ENCODE data around the gene TMEM178B. TPM values are rescaled to one million over a fixed set of nuclear protein-coding genes. Genes with fewer than 3 reads are reported as not detected.

The TMEM178B gene
- total and polyA plus RNA-seq, 9 of the 15 experiments (the other 6 are each of a cell fraction or from before 2014, with no cell fraction given), result under 0.01 to 0.03 (median 0.01) TPM; not detected in 5

- Histone ChIP-seq H3K79me2 (ENCODE audit: control insufficient read depth, insufficient read depth, low read length) (no peaks in the 10 kb centered on the region), H2AFZ (ENCODE audit: low read depth, low read length) (no peak overlapping the region), H3K27ac (ENCODE audit: extremely low read depth, low read depth, low read length) (no peak overlapping the region), H3K4me2 (ENCODE audit: insufficient read depth, low read length) (no peak overlapping the region), H3K9me1 (ENCODE audit: control insufficient read depth, insufficient read depth, low read length) (no peaks in the 10 kb centered on the region), H3K4me3 (no peak overlapping the region), H3K27me3 (ENCODE audit: control insufficient read depth in 2 of 2, insufficient read depth in 2 of 2, low read length in 2 of 2) (peaks cover 6 to 13% of the 10 kb centered on the region in 2 experiments; a peak in 3 of 5 replicates), H3K9ac (ENCODE audit: insufficient read depth in 1 of 2, low read depth in 2 of 2, low read length in 2 of 2) (no peak overlapping the region), H3K36me3 (ENCODE audit: control insufficient read depth, insufficient read depth, low read length) (no peaks in the 10 kb centered on the region), H4K20me1 (replicated peaks; ENCODE audit: control insufficient read depth, insufficient read depth, low read length) (no peaks in the 10 kb centered on the region), H3K9me3 (replicated peaks; ENCODE audit: control insufficient read depth, insufficient read depth, low read depth, low read length) (no peaks in the 10 kb centered on the region), H3K4me1 (replicated peaks in 1 of 2; ENCODE audit: control insufficient read depth in 2 of 2, insufficient read depth in 2 of 2, low read length in 2 of 2) (no peaks in the 10 kb centered on the region)
- in situ Hi-C loops (cut with MboI) (no loop called here), intact Hi-C loops (cut with micrococcal nuclease) (no loop called here)
- CTCF ChIA-PET (ENCODE audit: low intra/inter-chr PET ratio), result interaction anchor here (0.7 kb wide), 1 partner anchor 1361 kb away, joined by 3 read pairs; no protein-coding TSS in a partner anchor
- POLR2A ChIA-PET, result no interaction called here
- FAIRE-seq (no peak), ATAC-seq (no peak), DNase-seq (ENCODE audit: extremely low read depth in 1 of 4, low spot score in 3 of 4) (no peak)
- TF ChIP-seq POLR2G (IDR thresholded peaks at IDR 0.05; ENCODE audit: low read depth, low read length) (no peak), MCM5 (IDR thresholded peaks at IDR 0.05; ENCODE audit: low read depth) (no peak), KAT7 (CRISPR knock-in tag; IDR thresholded peaks at IDR 0.05; ENCODE audit: borderline replicate concordance) (no peak), ATF6 (CRISPR knock-in tag; IDR thresholded peaks at IDR 0.05) (no peak), MTA2 (IDR thresholded peaks at IDR 0.05; ENCODE audit: low read depth) (no peak), ATF2 (CRISPR knock-in tag; IDR thresholded peaks at IDR 0.05) (no peak), KDM1A (IDR thresholded peaks at IDR 0.05) (no peak), HOMEZ (CRISPR knock-in tag; IDR thresholded peaks at IDR 0.05) (no peak), ZBTB2 (IDR thresholded peaks at IDR 0.05) (no peak)
- no TSS peak for BruUV-seq (replicated peaks)
- WGBS (ENCODE audit: insufficient coverage, low coverage, missing lambda C conversion rate), result 0% methylated on average over 3 of the region's 3 CpGs
Measured at GRCh38 chr7:141351175-141351574, 277.3 kb downstream of the TMEM178B start.
